Dendritic cell treated with granulocyte-macrophage colony-stimulating factor and Interleukin-4, amounts not matched to agents 40 ng/mL and 50 ng/mL, for 4 days (primary cell): ENCODE measurements around the gene VAPB.

Experiments used
- H3K27ac Mint-ChIP-seq: one replicate; pipeline ENCODE4 v1.8.0; 2022; ENCODE audit warnings: mild to moderate bottlenecking, mixed read lengths
- H3K27me3 Mint-ChIP-seq: one replicate; pipeline ENCODE4 v1.8.0; 2022; ENCODE audit warnings: mild to moderate bottlenecking, mixed read lengths
- H3K36me3 Mint-ChIP-seq: one replicate; pipeline ENCODE4 v1.8.0; 2022; ENCODE audit warnings: low read depth, mixed read lengths
- H3K4me1 Mint-ChIP-seq: one replicate; pipeline ENCODE4 v1.8.0; 2022; ENCODE audit warnings: low read depth, mixed read lengths
- H3K4me3 Mint-ChIP-seq: one replicate; pipeline ENCODE4 v1.8.0; 2022; ENCODE audit warnings: mild to moderate bottlenecking, moderate library complexity, mixed read lengths
- H3K9me3 Mint-ChIP-seq: one replicate; pipeline ENCODE4 v1.8.0; 2022; ENCODE audit warnings: mixed read lengths
- intact Hi-C: fragments of 100-400 bp; cut with micrococcal nuclease; formaldehyde crosslinking; loops from one replicate; pipeline ENCODE4 v1.15.0; 2022

Gene VAPB

GRCh38 chr20:58389968-58390658 is 1.1 kb downstream of the VAPB start:
- H3K36me3 Mint-ChIP-seq, result peaks cover 47% of the 10 kb centered on the region
- intact Hi-C loops, result loop anchor here (1.0 kb wide), 1 partner anchor 83 kb away; no protein-coding TSS in a partner anchor

DNA sequence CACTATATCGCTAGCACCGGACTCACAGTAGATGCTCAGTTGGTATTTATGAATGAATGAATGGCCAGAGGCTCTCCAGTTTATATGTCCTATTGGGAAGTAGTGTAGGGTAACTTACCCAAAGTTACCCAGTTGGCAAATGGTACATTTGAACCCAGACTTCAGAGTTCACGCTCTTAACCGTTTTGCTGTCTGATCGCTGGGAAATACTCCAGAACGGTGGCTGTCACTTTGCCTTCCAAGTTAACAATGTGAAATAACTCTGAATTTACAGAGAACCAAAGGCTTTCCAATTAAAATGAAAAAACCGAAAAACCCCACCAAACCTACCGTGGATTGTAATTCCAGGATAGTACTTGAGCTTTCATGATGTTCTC is 1.6 kb downstream of the VAPB start:
- peaks cover 47% of the 10 kb centered on the region for H3K36me3 Mint-ChIP-seq

More at GRCh38 chr20:58389968-58390658, 1.1 kb downstream of the VAPB start:
- Mint-ChIP-seq H3K27ac (peak overlapping the region; percentile 92), H3K9me3 (no peaks in the 10 kb centered on the region), H3K4me1 (peaks cover 47% of the 10 kb centered on the region), H3K27me3 (peaks cover 11% of the 10 kb centered on the region), H3K4me3 (peak overlapping the region; percentile 87)

GRCh38 chr20:58392286-58392685 is 3.3 kb downstream of the VAPB start:
- Mint-ChIP-seq H3K9me3 (no peaks in the 10 kb centered on the region), H3K4me1 (peaks cover 56% of the 10 kb centered on the region), H3K36me3 (peaks cover 47% of the 10 kb centered on the region), H3K27me3 (no peaks in the 10 kb centered on the region), H3K27ac (no peak overlapping the region), H3K4me3 (no peak overlapping the region)
- intact Hi-C loops, result no loop called here

More for the DNA sequence above, 1.6 kb downstream of the VAPB start:
- peak overlapping the region; percentile 87 for H3K4me3 Mint-ChIP-seq
- H3K27me3 Mint-ChIP-seq, result peaks cover 10% of the 10 kb centered on the region
- intact Hi-C loops, result no loop called here
- no peaks in the 10 kb centered on the region for H3K9me3 Mint-ChIP-seq
- H3K27ac Mint-ChIP-seq, result peak overlapping the region; percentile 92
- H3K4me1 Mint-ChIP-seq, result peaks cover 47% of the 10 kb centered on the region

GRCh38 chr20:58393299-58393698 is 4.3 kb downstream of the VAPB start:
- Mint-ChIP-seq H3K4me3 (no peak overlapping the region), H3K4me1 (peaks cover 62% of the 10 kb centered on the region), H3K36me3 (peaks cover 47% of the 10 kb centered on the region), H3K9me3 (no peaks in the 10 kb centered on the region), H3K27ac (peak overlapping the region; percentile 4), H3K27me3 (no peaks in the 10 kb centered on the region)
- intact Hi-C loops, result no loop called here

GRCh38 chr20:58394801-58395200 is 5.8 kb downstream of the VAPB start:
- peaks cover 67% of the 10 kb centered on the region for H3K4me1 Mint-ChIP-seq
- H3K27me3 Mint-ChIP-seq, result no peaks in the 10 kb centered on the region
- H3K4me3 Mint-ChIP-seq, result no peak overlapping the region
- H3K9me3 Mint-ChIP-seq, result no peaks in the 10 kb centered on the region
- peaks cover 44% of the 10 kb centered on the region for H3K36me3 Mint-ChIP-seq
- intact Hi-C loops, result no loop called here
- H3K27ac Mint-ChIP-seq, result no peak overlapping the region

GRCh38 chr20:58395604-58396003 is 6.6 kb downstream of the VAPB start:
- H3K36me3 Mint-ChIP-seq, result peaks cover 36% of the 10 kb centered on the region
- intact Hi-C loops, result no loop called here
- no peaks in the 10 kb centered on the region for H3K9me3 Mint-ChIP-seq
- H3K27me3 Mint-ChIP-seq, result no peaks in the 10 kb centered on the region
- H3K27ac Mint-ChIP-seq, result no peak overlapping the region
- peaks cover 59% of the 10 kb centered on the region for H3K4me1 Mint-ChIP-seq
- H3K4me3 Mint-ChIP-seq, result no peak overlapping the region

DNA sequence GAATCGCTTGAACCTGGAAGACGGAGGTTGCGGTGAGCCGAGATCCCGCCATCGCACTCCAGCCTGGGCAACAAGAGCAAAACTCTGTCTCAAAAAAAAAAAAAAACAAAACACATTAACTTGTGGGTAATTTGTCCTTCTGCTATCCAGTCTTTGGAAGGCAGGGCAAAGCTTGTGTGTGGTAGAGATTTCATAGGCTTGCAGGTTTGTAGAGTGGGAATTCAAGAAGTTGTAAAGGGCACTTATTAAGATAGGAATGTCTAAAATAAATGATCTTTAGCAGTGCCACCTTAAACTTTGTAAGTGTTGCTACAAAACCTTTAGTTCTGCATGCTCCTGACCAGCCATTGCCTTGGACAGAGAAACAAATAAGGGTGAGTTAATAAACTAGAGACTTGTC is 8.4 kb downstream of the VAPB start:
- no peaks in the 10 kb centered on the region for H3K27me3 Mint-ChIP-seq
- intact Hi-C loops, result no loop called here
- no peak overlapping the region for H3K4me3 Mint-ChIP-seq
- H3K9me3 Mint-ChIP-seq, result no peaks in the 10 kb centered on the region
- H3K4me1 Mint-ChIP-seq, result peaks cover 40% of the 10 kb centered on the region
- no peak overlapping the region for H3K27ac Mint-ChIP-seq
- H3K36me3 Mint-ChIP-seq, result peaks cover 18% of the 10 kb centered on the region

GRCh38 chr20:58398254-58398653 is 9.2 kb downstream of the VAPB start:
- Mint-ChIP-seq H3K4me1 (peaks cover 32% of the 10 kb centered on the region), H3K36me3 (peaks cover 9% of the 10 kb centered on the region), H3K27me3 (no peaks in the 10 kb centered on the region), H3K9me3 (no peaks in the 10 kb centered on the region), H3K27ac (no peak overlapping the region), H3K4me3 (no peak overlapping the region)
- intact Hi-C loops, result no loop called here

DNA sequence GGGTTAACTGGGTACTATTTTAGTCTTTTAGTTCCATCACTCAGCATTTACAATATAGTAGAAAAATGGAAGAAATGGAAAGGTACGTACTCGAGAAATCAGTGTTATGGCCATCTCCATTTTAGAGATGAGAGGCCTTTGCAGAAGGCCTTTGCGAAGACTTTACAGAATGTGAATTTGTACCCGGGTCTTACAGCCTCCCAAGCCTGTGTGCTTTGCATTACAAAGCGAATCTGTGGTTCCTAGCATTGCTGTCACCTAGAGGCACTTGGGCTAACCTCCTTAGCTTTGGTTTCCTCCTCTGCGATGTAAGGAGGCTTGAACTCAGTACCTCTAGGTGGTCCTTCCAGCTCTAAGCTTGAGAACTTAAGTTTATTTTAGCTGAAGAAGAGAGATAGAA is 10.9 kb downstream of the VAPB start:
- Mint-ChIP-seq H3K27ac (no peak overlapping the region), H3K9me3 (no peaks in the 10 kb centered on the region)

GRCh38 chr20:58401162-58401561 is 12.1 kb downstream of the VAPB start:
- no peak overlapping the region for H3K27ac Mint-ChIP-seq
- H3K27me3 Mint-ChIP-seq, result no peaks in the 10 kb centered on the region
- no peaks in the 10 kb centered on the region for H3K9me3 Mint-ChIP-seq
- H3K4me3 Mint-ChIP-seq, result no peak overlapping the region
- no peaks in the 10 kb centered on the region for H3K36me3 Mint-ChIP-seq
- intact Hi-C loops, result no loop called here
- H3K4me1 Mint-ChIP-seq, result peaks cover 20% of the 10 kb centered on the region

More for the DNA sequence above, 10.9 kb downstream of the VAPB start:
- H3K27me3 Mint-ChIP-seq, result no peaks in the 10 kb centered on the region
- H3K4me1 Mint-ChIP-seq, result peaks cover 22% of the 10 kb centered on the region
- intact Hi-C loops, result no loop called here
- H3K36me3 Mint-ChIP-seq, result no peaks in the 10 kb centered on the region
- no peak overlapping the region for H3K4me3 Mint-ChIP-seq

DNA sequence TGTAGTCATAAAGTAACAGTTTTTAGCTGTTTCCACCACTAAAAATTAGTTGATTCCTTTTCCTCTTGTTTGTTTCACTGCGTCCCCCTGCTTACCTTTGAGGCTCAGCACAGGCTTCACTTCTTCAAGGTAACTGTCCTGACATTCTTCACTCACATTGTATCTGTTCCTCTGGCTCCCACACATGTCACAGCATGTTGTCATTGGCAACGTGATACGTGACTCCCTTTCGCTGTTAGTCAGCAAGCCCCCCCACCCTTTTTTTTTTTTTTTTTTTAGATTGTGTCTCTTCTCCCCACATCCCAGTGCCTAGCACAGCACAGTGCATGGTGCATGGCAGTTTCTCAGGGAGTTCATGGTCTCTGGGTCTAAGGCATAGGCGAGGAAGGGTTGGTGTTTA is 13.3 kb downstream of the VAPB start:
- no peak overlapping the region for H3K27ac Mint-ChIP-seq
- H3K36me3 Mint-ChIP-seq, result no peaks in the 10 kb centered on the region
- H3K27me3 Mint-ChIP-seq, result no peaks in the 10 kb centered on the region
- no peaks in the 10 kb centered on the region for H3K9me3 Mint-ChIP-seq
- intact Hi-C loops, result no loop called here
- no peak overlapping the region for H3K4me3 Mint-ChIP-seq
- peaks cover 13% of the 10 kb centered on the region for H3K4me1 Mint-ChIP-seq

- no peaks in the 10 kb centered on the region for H3K36me3 Mint-ChIP-seq
- intact Hi-C loops, result no loop called here
- peaks cover 14% of the 10 kb centered on the region for H3K4me1 Mint-ChIP-seq
- H3K27ac Mint-ChIP-seq, result no peak overlapping the region
- no peak overlapping the region for H3K4me3 Mint-ChIP-seq
- H3K9me3 Mint-ChIP-seq, result no peaks in the 10 kb centered on the region
- H3K27me3 Mint-ChIP-seq, result no peaks in the 10 kb centered on the region
Measured at GRCh38 chr20:58402827-58403226, 13.8 kb downstream of the VAPB start.

DNA sequence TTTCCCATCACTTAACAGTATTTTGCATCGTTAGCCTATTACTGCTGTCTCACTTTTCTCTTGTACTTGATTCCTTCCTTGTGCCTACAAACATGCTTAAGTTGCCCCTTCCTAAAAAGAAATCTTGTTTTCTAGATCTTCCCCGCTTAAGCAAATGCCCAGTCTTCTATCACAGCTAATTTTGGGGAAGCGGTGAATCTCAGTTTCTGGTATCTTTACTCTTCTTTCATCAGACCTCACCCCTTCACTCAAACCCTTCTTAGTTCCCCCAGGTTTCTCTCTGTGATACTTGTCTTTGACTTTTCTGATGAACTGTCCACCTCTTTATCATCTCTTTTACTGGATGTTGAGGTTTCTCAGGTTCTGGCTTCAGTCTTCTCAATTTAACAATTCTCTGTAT is 14.2 kb downstream of the VAPB start:
- no peak overlapping the region for H3K27ac Mint-ChIP-seq
- H3K9me3 Mint-ChIP-seq, result no peaks in the 10 kb centered on the region
- no peaks in the 10 kb centered on the region for H3K36me3 Mint-ChIP-seq
- peaks cover 16% of the 10 kb centered on the region for H3K4me1 Mint-ChIP-seq
- H3K27me3 Mint-ChIP-seq, result no peaks in the 10 kb centered on the region
- no peak overlapping the region for H3K4me3 Mint-ChIP-seq
- intact Hi-C loops, result no loop called here

DNA sequence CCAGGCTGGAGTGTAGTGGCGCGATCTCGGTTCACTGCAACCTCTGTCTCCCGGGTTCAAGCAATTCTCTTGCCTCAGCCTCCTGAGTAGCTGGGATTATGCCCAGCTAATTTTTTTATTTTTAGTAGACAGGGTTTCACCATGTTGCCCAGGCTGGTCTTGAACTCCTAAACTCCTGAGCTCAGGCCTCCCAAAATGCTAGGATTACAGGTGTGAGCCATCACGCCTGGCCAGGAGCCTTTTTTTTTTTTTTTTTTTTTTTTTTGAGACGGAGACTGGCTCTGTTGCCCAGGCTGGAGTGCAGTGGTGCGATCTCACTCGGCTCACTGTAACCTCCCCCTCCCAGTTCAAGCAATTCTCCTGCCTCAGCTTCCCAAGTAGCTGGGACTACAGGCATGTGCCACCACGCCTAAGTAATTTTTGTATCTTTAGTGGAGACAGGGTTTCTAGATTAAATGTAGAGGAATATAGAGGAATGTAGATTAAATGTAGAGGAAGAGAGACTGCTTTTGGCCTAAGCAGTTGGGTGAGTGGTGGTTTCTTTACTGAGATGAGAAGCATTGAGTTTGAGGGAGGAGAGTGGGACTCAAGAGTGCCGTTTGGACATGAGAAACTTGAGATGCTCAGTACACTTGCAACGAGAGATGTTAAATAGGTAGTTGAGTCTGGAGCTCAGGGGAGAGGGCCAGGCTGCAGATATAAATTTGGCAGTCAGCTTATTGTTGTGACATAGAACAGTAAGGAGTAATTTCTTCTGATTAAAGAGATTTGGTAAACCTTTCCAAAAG is 16.7 kb downstream of the VAPB start:
- no peak overlapping the region for H3K27ac Mint-ChIP-seq
- intact Hi-C loops, result no loop called here
- H3K36me3 Mint-ChIP-seq, result no peaks in the 10 kb centered on the region
- no peak overlapping the region for H3K4me3 Mint-ChIP-seq
- no peaks in the 10 kb centered on the region for H3K9me3 Mint-ChIP-seq
- no peaks in the 10 kb centered on the region for H3K27me3 Mint-ChIP-seq
- H3K4me1 Mint-ChIP-seq, result peaks cover 27% of the 10 kb centered on the region
